Measurements from ENCODE around the gene ENOX1.

DNA sequence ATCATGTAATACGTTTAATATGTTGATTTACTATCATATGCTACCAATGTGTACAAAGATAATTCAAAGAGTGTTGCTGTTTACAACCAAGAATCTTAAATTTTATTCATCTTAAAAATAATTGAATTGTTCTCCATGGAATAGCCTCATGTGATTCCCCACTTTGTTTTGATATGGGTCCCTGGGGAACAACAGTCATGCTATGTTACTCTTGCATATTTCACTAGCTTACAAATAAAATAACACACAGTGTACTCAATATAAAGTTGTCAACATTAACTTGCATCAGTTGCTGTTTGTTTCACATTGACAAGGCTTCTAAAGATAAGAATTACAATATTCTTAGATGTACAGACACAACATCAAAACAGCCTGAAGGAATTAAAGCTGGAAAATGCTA is 2.3 kb downstream of the ENOX1 start:
- TF ChIP-seq, protein P1, sequence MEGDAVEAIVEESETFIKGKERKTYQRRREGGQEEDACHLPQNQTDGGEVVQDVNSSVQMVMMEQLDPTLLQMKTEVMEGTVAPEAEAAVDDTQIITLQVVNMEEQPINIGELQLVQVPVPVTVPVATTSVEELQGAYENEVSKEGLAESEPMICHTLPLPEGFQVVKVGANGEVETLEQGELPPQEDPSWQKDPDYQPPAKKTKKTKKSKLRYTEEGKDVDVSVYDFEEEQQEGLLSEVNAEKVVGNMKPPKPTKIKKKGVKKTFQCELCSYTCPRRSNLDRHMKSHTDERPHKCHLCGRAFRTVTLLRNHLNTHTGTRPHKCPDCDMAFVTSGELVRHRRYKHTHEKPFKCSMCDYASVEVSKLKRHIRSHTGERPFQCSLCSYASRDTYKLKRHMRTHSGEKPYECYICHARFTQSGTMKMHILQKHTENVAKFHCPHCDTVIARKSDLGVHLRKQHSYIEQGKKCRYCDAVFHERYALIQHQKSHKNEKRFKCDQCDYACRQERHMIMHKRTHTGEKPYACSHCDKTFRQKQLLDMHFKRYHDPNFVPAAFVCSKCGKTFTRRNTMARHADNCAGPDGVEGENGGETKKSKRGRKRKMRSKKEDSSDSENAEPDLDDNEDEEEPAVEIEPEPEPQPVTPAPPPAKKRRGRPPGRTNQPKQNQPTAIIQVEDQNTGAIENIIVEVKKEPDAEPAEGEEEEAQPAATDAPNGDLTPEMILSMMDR (IDR thresholded peaks at IDR 0.05 in 2 of 3, conservative IDR thresholded peaks at IDR 0.05 in 1 of 3; ENCODE audit: insufficient read depth in 2 of 3, low read depth in 1 of 3, low read length in 3 of 3): no peak
- TF ChIP-seq JUNB (CRISPR knock-in tag; conservative IDR thresholded peaks at IDR 0.05) (no peak), POLR2G (IDR thresholded peaks at IDR 0.05; ENCODE audit: low read depth, low read length) (no peak), EGR1 (conservative IDR thresholded peaks at IDR 0.05) (no peak)
- TF ChIP-seq, protein P2, sequence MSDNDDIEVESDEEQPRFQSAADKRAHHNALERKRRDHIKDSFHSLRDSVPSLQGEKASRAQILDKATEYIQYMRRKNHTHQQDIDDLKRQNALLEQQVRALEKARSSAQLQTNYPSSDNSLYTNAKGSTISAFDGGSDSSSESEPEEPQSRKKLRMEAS (CRISPR knock-in tag; IDR thresholded peaks at IDR 0.05): no peak
- TF ChIP-seq, protein P3, sequence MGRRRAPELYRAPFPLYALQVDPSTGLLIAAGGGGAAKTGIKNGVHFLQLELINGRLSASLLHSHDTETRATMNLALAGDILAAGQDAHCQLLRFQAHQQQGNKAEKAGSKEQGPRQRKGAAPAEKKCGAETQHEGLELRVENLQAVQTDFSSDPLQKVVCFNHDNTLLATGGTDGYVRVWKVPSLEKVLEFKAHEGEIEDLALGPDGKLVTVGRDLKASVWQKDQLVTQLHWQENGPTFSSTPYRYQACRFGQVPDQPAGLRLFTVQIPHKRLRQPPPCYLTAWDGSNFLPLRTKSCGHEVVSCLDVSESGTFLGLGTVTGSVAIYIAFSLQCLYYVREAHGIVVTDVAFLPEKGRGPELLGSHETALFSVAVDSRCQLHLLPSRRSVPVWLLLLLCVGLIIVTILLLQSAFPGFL (CRISPR knock-in tag; IDR thresholded peaks at IDR 0.05): no peak
